ENCODE data around the gene MEIS1.

MEIS1 gene

DNA sequence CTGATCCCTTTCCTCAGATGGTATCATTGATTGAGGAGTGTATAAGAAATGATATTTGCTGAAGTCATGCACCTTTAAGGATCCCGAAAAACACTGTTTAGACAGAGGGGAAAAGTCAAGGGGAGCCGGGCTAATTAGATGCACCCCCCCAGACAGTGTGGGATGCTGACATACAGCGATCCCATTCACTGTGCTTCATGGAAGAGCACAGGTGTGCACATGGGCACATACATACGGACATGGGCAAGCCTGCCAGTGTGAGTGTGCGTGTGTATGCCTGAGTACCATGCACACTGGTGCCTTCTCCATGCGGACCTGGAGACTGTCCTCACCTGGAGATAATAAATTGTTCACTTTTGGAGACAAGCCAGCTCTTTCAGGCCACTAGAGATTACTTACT is 22.6 kb downstream of the MEIS1 start:
- H3K4me1 ChIP-seq (ENCODE audit: control insufficient read depth in 1 of 2, insufficient read depth in 1 of 2, low read depth in 1 of 2, low read length in 1 of 2), result no peaks in the 10 kb centered on the region
- H3K27me3 ChIP-seq, result no peaks in the 10 kb centered on the region
- TF ChIP-seq, protein P1, sequence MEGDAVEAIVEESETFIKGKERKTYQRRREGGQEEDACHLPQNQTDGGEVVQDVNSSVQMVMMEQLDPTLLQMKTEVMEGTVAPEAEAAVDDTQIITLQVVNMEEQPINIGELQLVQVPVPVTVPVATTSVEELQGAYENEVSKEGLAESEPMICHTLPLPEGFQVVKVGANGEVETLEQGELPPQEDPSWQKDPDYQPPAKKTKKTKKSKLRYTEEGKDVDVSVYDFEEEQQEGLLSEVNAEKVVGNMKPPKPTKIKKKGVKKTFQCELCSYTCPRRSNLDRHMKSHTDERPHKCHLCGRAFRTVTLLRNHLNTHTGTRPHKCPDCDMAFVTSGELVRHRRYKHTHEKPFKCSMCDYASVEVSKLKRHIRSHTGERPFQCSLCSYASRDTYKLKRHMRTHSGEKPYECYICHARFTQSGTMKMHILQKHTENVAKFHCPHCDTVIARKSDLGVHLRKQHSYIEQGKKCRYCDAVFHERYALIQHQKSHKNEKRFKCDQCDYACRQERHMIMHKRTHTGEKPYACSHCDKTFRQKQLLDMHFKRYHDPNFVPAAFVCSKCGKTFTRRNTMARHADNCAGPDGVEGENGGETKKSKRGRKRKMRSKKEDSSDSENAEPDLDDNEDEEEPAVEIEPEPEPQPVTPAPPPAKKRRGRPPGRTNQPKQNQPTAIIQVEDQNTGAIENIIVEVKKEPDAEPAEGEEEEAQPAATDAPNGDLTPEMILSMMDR (IDR thresholded peaks at IDR 0.05), result no peak
- H3K27ac ChIP-seq, result no peak overlapping the region
- H3K9me3 ChIP-seq, result no peaks in the 10 kb centered on the region
- H3K4me3 ChIP-seq (ENCODE audit: low read depth in 1 of 2, low read length in 1 of 2), result no peak overlapping the region
- no peaks in the 10 kb centered on the region for H3K36me3 ChIP-seq

GRCh38 chr2:66460031-66460430 is 25.1 kb downstream of the MEIS1 start:
- no peaks in the 10 kb centered on the region for H3K27me3 ChIP-seq
- no peaks in the 10 kb centered on the region for H3K9me3 ChIP-seq
- H3K27ac ChIP-seq, result no peak overlapping the region
- TF ChIP-seq, protein P1 (IDR thresholded peaks at IDR 0.05), result no peak
- no peak overlapping the region for H3K4me3 ChIP-seq (ENCODE audit: low read depth in 1 of 2, low read length in 1 of 2)
- H3K36me3 ChIP-seq, result no peaks in the 10 kb centered on the region
- no peaks in the 10 kb centered on the region for H3K4me1 ChIP-seq (ENCODE audit: control insufficient read depth in 1 of 2, insufficient read depth in 1 of 2, low read depth in 1 of 2, low read length in 1 of 2)

DNA sequence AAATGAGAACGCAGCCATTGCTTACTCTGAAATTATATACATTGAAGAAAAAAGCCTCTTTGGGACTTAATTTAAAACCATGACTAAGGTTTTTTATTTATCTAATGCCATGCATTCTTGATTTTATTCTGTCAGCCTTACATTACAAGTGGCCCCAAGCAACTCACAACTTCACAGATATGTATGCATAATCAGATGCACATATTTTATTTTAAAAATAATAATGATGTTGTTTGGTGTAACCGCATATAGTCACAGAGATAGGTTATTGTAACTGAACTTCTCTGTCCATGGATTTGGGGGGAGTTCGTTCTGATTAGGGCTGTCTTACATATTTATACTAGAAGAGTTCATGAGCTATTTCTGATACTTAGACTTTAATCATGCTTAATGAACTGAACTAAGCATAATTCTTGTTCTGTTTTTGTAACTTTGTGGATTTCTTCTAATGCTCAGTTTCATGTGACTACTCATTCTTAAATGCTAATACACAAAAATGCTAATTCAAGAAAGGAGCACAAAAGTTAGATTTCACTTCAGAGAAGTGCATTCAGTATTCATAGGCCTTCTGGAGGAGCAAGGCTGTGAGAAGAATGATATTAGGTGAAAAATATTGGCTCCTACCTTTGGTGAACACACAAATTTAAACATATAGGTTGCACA is 26.2 kb downstream of the MEIS1 start:
- H3K36me3 ChIP-seq, result no peaks in the 10 kb centered on the region
- H3K9me3 ChIP-seq, result no peaks in the 10 kb centered on the region
- no peak overlapping the region for H3K27ac ChIP-seq
- TF ChIP-seq, protein P1 (IDR thresholded peaks at IDR 0.05), result no peak
- H3K4me3 ChIP-seq (ENCODE audit: low read depth in 1 of 2, low read length in 1 of 2), result no peak overlapping the region
- no peaks in the 10 kb centered on the region for H3K4me1 ChIP-seq (ENCODE audit: control insufficient read depth in 1 of 2, insufficient read depth in 1 of 2, low read depth in 1 of 2, low read length in 1 of 2)
- H3K27me3 ChIP-seq, result no peaks in the 10 kb centered on the region

GRCh38 chr2:66461664-66462500 is 27.0 kb downstream of the MEIS1 start:
- TF ChIP-seq, protein P1 (IDR thresholded peaks at IDR 0.05), result no peak

GRCh38 chr2:66462501-66462825 is 27.5 kb downstream of the MEIS1 start:
- TF ChIP-seq, protein P1 (IDR thresholded peaks at IDR 0.05), result no peak
- no peaks in the 10 kb centered on the region for H3K4me1 ChIP-seq (ENCODE audit: control insufficient read depth in 1 of 2, insufficient read depth in 1 of 2, low read depth in 1 of 2, low read length in 1 of 2)
- H3K4me3 ChIP-seq (ENCODE audit: low read depth in 1 of 2, low read length in 1 of 2), result no peak overlapping the region
- H3K27me3 ChIP-seq, result no peaks in the 10 kb centered on the region
- no peaks in the 10 kb centered on the region for H3K9me3 ChIP-seq
- no peaks in the 10 kb centered on the region for H3K36me3 ChIP-seq
- H3K27ac ChIP-seq, result no peak overlapping the region

More at GRCh38 chr2:66461664-66462500, 27.0 kb downstream of the MEIS1 start:
- Histone ChIP-seq H3K27ac (no peak overlapping the region), H3K36me3 (no peaks in the 10 kb centered on the region), H3K9me3 (no peaks in the 10 kb centered on the region), H3K4me1 (ENCODE audit: control insufficient read depth in 1 of 2, insufficient read depth in 1 of 2, low read depth in 1 of 2, low read length in 1 of 2) (no peaks in the 10 kb centered on the region), H3K27me3 (no peaks in the 10 kb centered on the region), H3K4me3 (ENCODE audit: low read depth in 1 of 2, low read length in 1 of 2) (no peak overlapping the region)
